Activated gamma-delta T cell treated with anti-CD3 and anti-CD28 coated beads, Interleukin-2, amount 50 U/mL, for 16 hours (primary cell): Measurements from ENCODE around the gene DEDD.
"Not testable (repeated sequence)": the region's sequence is repeated elsewhere in the genome, so short reads cannot be mapped to it uniquely, and the experiment has no call there.

Experiments used
- DNase-seq: peaks from one replicate; pipeline ENCODE4 v3.0.0-alpha.2; 2020; ENCODE audit warnings: low read depth

The DEDD gene

DNA sequence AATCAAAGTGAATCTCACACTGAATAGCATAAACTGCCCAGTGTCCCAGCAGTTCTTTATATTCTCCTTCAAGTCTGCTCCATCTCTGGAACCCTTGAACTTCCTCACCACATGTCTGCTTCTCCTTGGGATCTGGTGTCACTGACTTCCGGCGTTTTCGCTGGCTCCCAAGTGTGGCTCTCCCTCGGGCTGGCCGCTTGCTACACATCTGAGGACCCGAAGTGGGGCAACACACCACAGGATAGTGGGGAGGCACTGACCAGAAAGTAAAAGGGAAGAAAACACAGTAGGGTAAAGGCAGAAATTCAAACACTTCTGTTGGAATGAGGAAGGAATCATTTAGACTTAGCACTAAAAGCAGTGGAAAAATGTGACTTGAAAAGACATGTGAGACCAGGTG lies 9.5 kb downstream of the DEDD start:
- DNase-seq, result no peak

GRCh38 chr1:161121834-161122233 lies 10.6 kb downstream of the DEDD start:
- no peak for DNase-seq

DNA sequence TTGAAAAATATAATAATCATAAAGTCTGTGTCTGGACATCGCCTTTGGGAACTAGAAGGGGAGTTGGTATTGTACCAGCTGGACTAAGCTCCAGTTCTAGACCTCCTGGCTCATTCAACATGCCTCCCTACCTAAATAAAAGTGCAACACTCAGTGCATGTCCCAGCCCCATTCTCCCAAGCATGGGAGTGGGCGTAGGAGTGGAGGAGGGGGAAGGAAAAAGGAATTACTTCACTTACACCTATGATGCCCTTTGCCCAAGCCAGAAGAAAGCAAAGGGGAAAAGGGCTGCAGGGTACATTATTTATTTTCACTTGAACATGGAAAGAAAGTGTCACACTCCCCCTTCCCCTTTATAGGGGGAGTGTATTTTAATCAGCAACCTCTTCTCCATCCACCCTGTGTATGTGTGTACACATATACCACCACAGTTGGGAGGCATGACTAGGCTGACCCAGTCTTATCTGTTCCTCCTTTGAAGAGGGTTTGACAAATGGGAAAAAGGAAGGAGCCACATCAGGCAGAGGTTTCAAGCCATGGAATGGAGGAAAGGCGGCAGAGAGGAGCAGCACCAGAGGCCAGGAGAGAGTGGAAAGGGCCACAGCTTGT lies 11.3 kb downstream of the DEDD start:
- no peak for DNase-seq

GRCh38 chr1:161119092-161119903 lies 13.2 kb downstream of the DEDD start:
- peak; percentile 39 for DNase-seq

DNA sequence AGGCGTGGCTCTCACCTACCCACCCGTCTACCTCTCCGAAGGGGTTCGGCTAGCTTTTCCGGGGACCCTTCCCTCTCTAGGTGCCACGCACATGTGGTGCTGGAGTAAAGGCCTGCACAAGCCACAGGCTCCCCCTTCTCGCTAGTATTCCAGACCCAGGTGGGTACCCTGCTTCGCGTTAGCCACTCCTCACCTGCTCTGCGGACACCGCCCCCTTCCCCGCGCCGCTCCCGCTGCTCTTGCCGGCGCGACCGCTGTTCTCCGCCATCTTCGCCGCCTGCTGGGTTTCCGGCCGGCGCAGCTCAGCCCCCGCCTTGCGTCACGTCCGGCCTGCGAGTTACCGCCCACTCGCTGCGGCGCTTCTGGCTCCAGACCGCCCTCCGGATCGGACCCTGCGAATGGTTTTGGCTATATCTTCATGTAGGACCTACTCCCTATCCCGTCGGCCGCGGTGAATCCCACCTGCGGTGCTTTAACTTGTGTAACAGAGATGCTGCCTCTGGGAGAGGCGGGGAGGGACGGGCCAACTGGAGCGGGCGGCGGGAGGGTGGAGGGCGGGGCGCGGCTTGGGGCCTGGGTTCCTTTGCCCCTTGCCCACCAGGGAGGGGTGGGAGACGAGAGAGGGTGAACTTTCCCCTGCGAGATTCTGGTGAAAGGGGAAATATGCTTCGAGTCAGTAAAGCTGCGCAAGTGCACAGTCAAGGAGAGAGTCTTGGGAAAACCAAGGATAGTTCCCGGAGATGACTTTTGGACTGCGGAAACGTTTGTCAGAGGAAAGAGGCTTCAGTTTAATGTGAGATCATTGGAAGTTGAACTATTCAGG lies 14.5 kb downstream of the DEDD start, which contains the start of the genes NIT1 and PFDN2:
TSS of gene NIT1 (plus strand) at position 347 of the 823 bp plus-strand sequence. CDS start at position 419, 72 bp downstream.
TSS of gene PFDN2 (minus strand) at position 279 of the 823 bp plus-strand sequence. CDS start at position 268, 11 bp downstream.
- DNase-seq, result peak; percentile 73

- DNase-seq, result not testable (repeated sequence)
Observed at GRCh38 chr1:161115961-161116360, 16.5 kb downstream of the DEDD start.

DNA sequence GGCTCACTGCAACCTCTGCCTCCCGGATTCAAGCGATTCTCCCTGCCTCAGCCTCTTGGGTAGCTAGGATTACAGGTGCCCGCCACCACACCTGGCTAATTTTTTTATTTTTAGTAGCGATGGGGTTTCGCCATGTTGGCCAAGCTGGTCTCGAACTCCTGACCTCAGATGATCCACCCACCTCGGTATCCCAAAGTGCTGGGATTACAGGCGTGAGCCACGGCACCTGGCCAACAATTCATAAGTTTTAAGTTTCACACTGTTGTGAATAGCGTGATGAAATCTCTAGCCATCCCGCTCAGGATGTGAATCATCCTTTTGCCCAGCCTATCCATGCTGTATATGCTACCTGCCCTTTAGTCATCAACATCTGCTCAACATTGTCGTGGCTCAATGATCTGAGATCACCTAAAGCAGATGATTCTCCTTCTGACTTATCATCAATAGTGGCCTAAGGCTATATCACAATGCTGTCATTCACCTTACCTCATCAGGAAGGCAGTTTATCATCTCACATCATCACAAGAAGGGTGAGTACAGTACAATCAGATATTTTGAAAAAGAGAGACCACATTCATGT lies 17.2 kb downstream of the DEDD start:
- no peak for DNase-seq

DNA sequence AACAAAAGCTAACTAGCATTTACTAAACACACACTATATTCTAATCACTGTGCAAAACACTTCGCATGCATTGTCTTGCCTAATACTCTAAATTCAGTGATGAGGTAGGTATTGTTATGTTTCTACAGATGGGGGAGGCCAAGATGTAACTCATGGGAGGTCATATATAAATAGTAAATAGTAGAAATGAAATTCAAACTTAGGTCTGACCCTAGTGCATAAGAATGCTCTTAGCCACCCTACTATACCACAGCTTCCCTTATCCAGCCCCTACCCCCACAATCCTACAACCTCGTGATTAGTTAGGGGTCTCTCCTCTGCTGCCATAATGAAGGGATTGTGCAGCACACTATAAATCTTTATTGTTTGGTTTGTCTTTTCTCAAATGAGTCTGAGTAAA lies 17.9 kb downstream of the DEDD start:
- no peak for DNase-seq

DNA sequence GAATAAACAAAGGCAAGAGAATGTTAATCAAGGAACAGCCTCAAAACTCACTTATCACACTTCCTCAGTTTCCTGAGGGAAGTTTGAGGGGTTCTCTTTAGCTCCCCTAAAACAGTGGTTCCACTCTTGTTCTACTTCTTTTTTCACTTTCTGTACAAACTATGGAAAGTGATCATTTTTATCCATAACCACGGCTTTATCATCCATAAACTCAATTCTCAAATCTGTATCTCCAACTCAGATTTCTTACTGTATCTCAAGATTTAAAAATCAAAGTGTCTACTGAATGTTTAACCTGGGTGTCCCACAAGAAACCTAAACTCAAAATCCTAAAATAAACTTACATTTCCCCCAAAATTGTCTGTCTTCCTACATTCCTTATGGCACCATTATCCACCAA lies 18.6 kb downstream of the DEDD start:
- no peak for DNase-seq

DNA sequence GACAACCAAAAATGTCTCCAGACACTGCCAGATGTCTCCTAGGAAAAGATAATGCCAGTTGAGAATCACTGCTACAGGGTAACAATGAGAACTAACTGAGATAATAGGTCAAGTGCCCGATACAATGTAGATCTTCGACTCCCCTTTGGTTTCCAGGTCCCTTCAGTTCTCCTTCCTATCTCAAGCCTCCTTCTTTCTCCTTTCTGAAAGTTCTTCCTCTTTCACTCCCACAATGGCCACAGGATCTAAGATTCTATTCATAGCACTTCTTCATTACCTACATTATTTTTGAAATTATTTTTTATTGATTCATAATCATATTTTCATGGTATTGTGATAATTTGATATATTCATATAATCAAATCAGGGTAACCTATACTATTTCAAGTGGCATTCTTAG lies 20.9 kb downstream of the DEDD start:
- no peak for DNase-seq

DNA sequence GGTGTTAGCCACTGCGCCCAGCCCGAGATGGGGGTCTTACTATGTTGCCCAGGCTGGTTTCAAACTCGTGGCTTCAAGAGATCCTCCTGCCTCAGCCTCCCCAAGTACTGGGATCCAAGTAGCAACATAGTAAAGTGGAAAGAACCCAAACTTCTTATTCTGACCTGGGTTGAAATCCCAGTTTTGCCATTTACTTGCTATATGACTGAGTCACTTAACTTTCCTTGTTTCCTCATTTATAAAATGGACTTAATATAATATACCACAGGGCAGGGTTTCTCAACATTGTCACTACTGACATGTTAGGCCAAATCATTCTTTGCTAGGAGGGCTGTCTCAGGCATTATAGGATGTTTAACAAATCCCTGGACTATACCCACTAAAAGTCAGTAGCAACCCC lies 21.4 kb downstream of the DEDD start:
- no peak for DNase-seq

GRCh38 chr1:161106431-161106830 lies 26.0 kb downstream of the DEDD start:
- no peak for DNase-seq

GRCh38 chr1:161100556-161100955 lies 31.9 kb downstream of the DEDD start:
- DNase-seq, result no peak

- DNase-seq, result no peak
Observed at GRCh38 chr1:161099090-161099802, 33.2 kb downstream of the DEDD start.

GRCh38 chr1:161098210-161099068 lies 34.0 kb downstream of the DEDD start, which contains the start of gene KLHDC9:
Gene KLHDC9, plus strand, starts transcription at chr1:161098361. Its CDS starts 175 bp downstream, at chr1:161098536.
- peak; percentile 56 for DNase-seq

DNA sequence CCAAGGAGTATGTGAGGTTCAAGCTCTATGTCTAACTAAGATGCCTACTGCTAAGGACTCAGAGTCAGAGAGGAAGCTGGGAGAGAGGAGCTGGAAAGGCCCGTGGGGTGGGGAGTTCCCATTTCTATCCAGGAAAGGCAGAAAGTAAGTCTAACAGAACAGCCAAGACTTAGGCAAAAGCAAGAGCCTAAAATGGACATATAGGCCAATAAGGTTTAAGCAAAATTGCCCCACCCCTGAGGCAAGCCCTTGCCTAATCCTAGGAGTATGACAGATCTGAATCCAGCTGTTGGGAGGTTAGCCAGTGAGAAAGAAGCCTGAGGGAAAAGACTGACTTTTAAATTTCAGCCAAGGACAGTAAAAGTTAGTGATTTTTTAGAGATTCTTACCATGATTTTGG lies 35.9 kb downstream of the DEDD start:
- DNase-seq, result no peak

DNA sequence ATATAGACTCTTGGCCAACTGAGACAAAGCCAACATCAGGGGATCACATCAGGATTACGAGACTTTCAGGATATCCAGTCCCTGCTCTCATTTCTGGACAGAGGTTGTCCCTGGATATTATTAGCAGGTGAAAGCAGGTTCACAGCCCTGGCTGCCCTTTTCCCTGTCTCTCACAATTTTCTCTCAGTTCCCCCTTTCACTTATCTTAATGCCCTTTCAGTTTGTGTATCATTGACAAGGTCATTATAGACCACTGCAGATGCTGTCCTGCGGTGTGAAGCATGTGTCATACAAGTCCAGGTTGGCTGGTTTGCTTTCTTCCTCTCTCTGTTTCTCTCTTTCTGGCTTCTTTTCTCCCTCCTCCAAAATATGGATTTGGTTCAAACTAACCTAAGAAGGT lies 36.5 kb downstream of the DEDD start:
- no peak for DNase-seq

DNA sequence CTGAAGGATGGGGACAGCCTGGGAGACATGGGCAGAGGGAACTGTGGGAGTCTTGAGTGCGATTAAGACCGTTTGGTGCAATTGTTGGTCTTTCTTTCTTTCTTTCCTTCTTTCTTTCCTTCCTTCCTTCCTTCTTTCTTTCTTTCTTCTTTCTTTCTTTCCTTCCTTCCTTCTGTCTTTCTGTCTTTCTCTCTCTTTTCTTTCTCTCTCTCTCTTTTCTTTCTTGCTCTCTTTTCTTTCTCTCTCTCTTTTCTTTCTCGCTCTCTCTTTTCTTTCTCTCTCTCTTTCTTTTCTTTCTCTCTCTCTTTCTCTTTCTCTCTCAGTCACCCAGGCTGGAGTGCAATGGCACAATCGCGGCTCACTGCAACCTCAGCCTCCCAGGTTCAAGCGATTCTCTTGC lies 37.2 kb downstream of the DEDD start:
- no peak for DNase-seq

- DNase-seq, result no peak
Observed at GRCh38 chr1:161094481-161094880, 38.0 kb downstream of the DEDD start.

- DNase-seq, result peak; percentile 20
Observed at GRCh38 chr1:161092621-161093028, 39.8 kb downstream of the DEDD start.
